Measurements from ENCODE around the gene NPDC1.

NPDC1 gene

GRCh38 chr9:137025517-137025966, 20.4 kb downstream of the NPDC1 start:
- no peak for DNase-seq (ENCODE audit: low read depth)

- DNase-seq (ENCODE audit: low read depth) = no peak
Observed at GRCh38 chr9:137023583-137023991, 22.4 kb downstream of the NPDC1 start.

- no peak for DNase-seq (ENCODE audit: low read depth)
Observed at GRCh38 chr9:137023157-137023556, 22.8 kb downstream of the NPDC1 start.

GRCh38 chr9:137022662-137023008, 23.3 kb downstream of the NPDC1 start:
- no peak for DNase-seq (ENCODE audit: low read depth)

GRCh38 chr9:137021979-137022661, 23.9 kb downstream of the NPDC1 start:
- peak; percentile 40 for DNase-seq (ENCODE audit: low read depth)

- no peak for DNase-seq (ENCODE audit: low read depth)
Observed at GRCh38 chr9:137021568-137021978, 24.4 kb downstream of the NPDC1 start.

- no peak for DNase-seq (ENCODE audit: low read depth)
Observed at GRCh38 chr9:137020771-137021567, 25.0 kb downstream of the NPDC1 start.

- DNase-seq (ENCODE audit: low read depth) = no peak
Observed at GRCh38 chr9:137019891-137020683, 25.9 kb downstream of the NPDC1 start.

GRCh38 chr9:137018761-137019559, 27.0 kb downstream of the NPDC1 start:
- no peak for DNase-seq (ENCODE audit: low read depth)

- DNase-seq (ENCODE audit: low read depth) = no peak
Observed at GRCh38 chr9:137017791-137018497, 28.0 kb downstream of the NPDC1 start.

GRCh38 chr9:137017071-137017470, 28.9 kb downstream of the NPDC1 start:
- DNase-seq (ENCODE audit: low read depth) = no peak

GRCh38 chr9:137016436-137016835, 29.5 kb downstream of the NPDC1 start:
- no peak for DNase-seq (ENCODE audit: low read depth)

- no peak for DNase-seq (ENCODE audit: low read depth)
Observed at GRCh38 chr9:137015976-137016375, 30.0 kb downstream of the NPDC1 start.

- no peak for DNase-seq (ENCODE audit: low read depth)
Observed at GRCh38 chr9:137015540-137015930, 30.4 kb downstream of the NPDC1 start.

GRCh38 chr9:137014776-137015539, 31.0 kb downstream of the NPDC1 start:
- no peak for DNase-seq (ENCODE audit: low read depth)

GRCh38 chr9:137014166-137014565, 31.8 kb downstream of the NPDC1 start:
- no peak for DNase-seq (ENCODE audit: low read depth)

GRCh38 chr9:137013571-137013940, 32.4 kb downstream of the NPDC1 start:
- no peak for DNase-seq (ENCODE audit: low read depth)

GRCh38 chr9:137012694-137013570, 33.0 kb downstream of the NPDC1 start:
- DNase-seq (ENCODE audit: low read depth) = no peak

GRCh38 chr9:137011907-137012675, 33.9 kb downstream of the NPDC1 start:
- no peak for DNase-seq (ENCODE audit: low read depth)

Data from stimulated activated CD8-positive, alpha-beta memory T cell treated with anti-CD3 and anti-CD28 coated beads, Interleukin-12 subunit alpha, Interleukin-12 subunit beta, amount 100 ng/mL, for 4 hours (primary cell).